GM19455 (cell line): ENCODE data around the gene ZNF2.
"Not testable (repeated sequence)": the region's sequence is repeated elsewhere in the genome, so short reads cannot be mapped to it uniquely, and the experiment has no call there.

ENCODE experiments used
- ATAC-seq: cut with Tn5 transposase; IDR thresholded peaks from one replicate; pipeline ENCODE4 v1.9.1; 2021; ENCODE audit not compliant: unreplicated experiment

The ZNF2 gene

GRCh38 chr2:95165371-95166064, at the start of gene ZNF2:
Gene ZNF2 (plus strand): TSS chr2:95165809. CDS start chr2:95176227, 10,418 bp downstream.
- ATAC-seq, result peak; percentile 92

GRCh38 chr2:95121093-95121406, 44.6 kb upstream of the ZNF2 start:
- no peak for ATAC-seq

GRCh38 chr2:95121407-95122196, 44.0 kb upstream of the ZNF2 start, which contains the start of gene MRPS5:
Gene MRPS5 (minus strand): TSS chr2:95121808. CDS start chr2:95121791, 17 bp downstream.
- peak; percentile 92 for ATAC-seq

- ATAC-seq, result peak; percentile 10
These were observed 43.4 kb upstream of the ZNF2 start for GRCh38 chr2:95122197-95122551.

GRCh38 chr2:95138702-95139101, 26.9 kb upstream of the ZNF2 start:
- ATAC-seq, result no peak

- no peak for ATAC-seq
These were observed 21.8 kb upstream of the ZNF2 start for GRCh38 chr2:95143838-95144237.

- ATAC-seq, result no peak
These were observed 16.1 kb upstream of the ZNF2 start for GRCh38 chr2:95149397-95149984.

- ATAC-seq, result no peak
These were observed 7.2 kb upstream of the ZNF2 start for GRCh38 chr2:95158441-95158840.

- ATAC-seq, result peak; percentile 61
These were observed 6.6 kb upstream of the ZNF2 start for GRCh38 chr2:95158891-95159619.

- peak; percentile 85 for ATAC-seq
These were observed 5.7 kb upstream of the ZNF2 start, which contains the start of gene ZNF514 for GRCh38 chr2:95159690-95160449. Gene ZNF514 (minus strand): TSS chr2:95159848. CDS start chr2:95153253, 6,595 bp downstream.

GRCh38 chr2:95165030-95165370, 609 bp upstream of the ZNF2 start:
- peak; percentile 19 for ATAC-seq

GRCh38 chr2:95166065-95166763, 605 bp downstream of the ZNF2 start:
- ATAC-seq, result peak; percentile 20

- ATAC-seq, result no peak
These were observed 6.3 kb downstream of the ZNF2 start for GRCh38 chr2:95171902-95172301.

GRCh38 chr2:95174031-95174542, 8.5 kb downstream of the ZNF2 start:
- ATAC-seq, result no peak

GRCh38 chr2:95179451-95179850, 13.8 kb downstream of the ZNF2 start:
- ATAC-seq, result no peak

GRCh38 chr2:95181774-95182173, 16.2 kb downstream of the ZNF2 start:
- no peak for ATAC-seq

- no peak for ATAC-seq
These were observed 19.6 kb downstream of the ZNF2 start for GRCh38 chr2:95185197-95185596.

GRCh38 chr2:95185973-95186372, 20.4 kb downstream of the ZNF2 start:
- ATAC-seq, result no peak

- not testable (repeated sequence) for ATAC-seq
These were observed 27.3 kb downstream of the ZNF2 start for GRCh38 chr2:95192956-95193355.

- no peak for ATAC-seq
These were observed 38.3 kb downstream of the ZNF2 start for GRCh38 chr2:95203911-95204310.
